NCI-H774 (cell line): Measurements from ENCODE around the gene MECP2.
"Not testable (repeated sequence)": the region's sequence is repeated elsewhere in the genome, so short reads cannot be mapped to it uniquely, and the experiment has no call there.

Source experiments
- DNase-seq: peaks from one replicate; lab custom pipeline; 2025; lab: John Stamatoyannopoulos, UW

The MECP2 gene

GRCh38 chrX:154097589-154098541, at the start of gene MECP2:
TSS of gene MECP2 (minus strand) at chrX:154097717.
- DNase-seq: peak; percentile 94

GRCh38 chrX:154144010-154144409, 46.5 kb upstream of the MECP2 start, which contains the start of gene OPN1LW:
TSS of gene OPN1LW (plus strand) at chrX:154144243. CDS start at chrX:154144284, 41 bp downstream.
- not testable (repeated sequence) for DNase-seq

GRCh38 chrX:154142950-154143745, 45.6 kb upstream of the MECP2 start:
- no peak for DNase-seq

- no peak for DNase-seq
Measured at GRCh38 chrX:154142386-154142785, 44.9 kb upstream of the MECP2 start.

GRCh38 chrX:154140742-154141141, 43.2 kb upstream of the MECP2 start:
- DNase-seq: no peak

GRCh38 chrX:154140206-154140605, 42.7 kb upstream of the MECP2 start:
- no peak for DNase-seq

GRCh38 chrX:154138857-154139256, 41.3 kb upstream of the MECP2 start:
- no peak for DNase-seq

- peak; percentile 16 for DNase-seq
Measured at GRCh38 chrX:154136627-154137161, 39.2 kb upstream of the MECP2 start.

- DNase-seq: no peak
Measured at GRCh38 chrX:154135458-154136229, 38.1 kb upstream of the MECP2 start.

- no peak for DNase-seq
Measured at GRCh38 chrX:154132366-154132765, 34.8 kb upstream of the MECP2 start.

- DNase-seq: no peak
Measured at GRCh38 chrX:154131955-154132354, 34.4 kb upstream of the MECP2 start.

GRCh38 chrX:154126101-154126500, 28.6 kb upstream of the MECP2 start:
- DNase-seq: no peak

- DNase-seq: no peak
Measured at GRCh38 chrX:154125391-154126040, 28.0 kb upstream of the MECP2 start.

- no peak for DNase-seq
Measured at GRCh38 chrX:154123241-154124219, 26.0 kb upstream of the MECP2 start.

- no peak for DNase-seq
Measured at GRCh38 chrX:154121961-154122360, 24.4 kb upstream of the MECP2 start.

- DNase-seq: no peak
Measured at GRCh38 chrX:154121207-154121606, 23.7 kb upstream of the MECP2 start.

GRCh38 chrX:154120567-154120966, 23.1 kb upstream of the MECP2 start:
- DNase-seq: no peak

GRCh38 chrX:154117566-154117965, 20.0 kb upstream of the MECP2 start:
- no peak for DNase-seq

- no peak for DNase-seq
Measured at GRCh38 chrX:154116426-154117211, 19.1 kb upstream of the MECP2 start.
